SK-N-SH treated with all-trans-retinoic acid at 6 μM for 48 hours (cell line): ENCODE data around the gene ISL1.

ENCODE experiments used
- ATAC-seq: fragments of 200-7000 bp; cut with Tn5 transposase; 3 replicates; pipeline ENCODE4 v1.9.1; 2020; ENCODE audit warnings: mild to moderate bottlenecking, moderate library complexity
- GLIS3 ChIP-seq: fragments of 250-450 bp; sonication (Bioruptor Pico); IDR thresholded peaks from 2 replicates; pipeline ENCODE4 v1.5.0; 2020; ENCODE audit warnings: mild to moderate bottlenecking, moderate library complexity
- ISL1 ChIP-seq: fragments of 250-450 bp; sonication (Bioruptor Pico); IDR thresholded peaks from 2 replicates; pipeline ENCODE4 v2.1.2; 2022; ENCODE audit warnings: mild to moderate bottlenecking, moderate library complexity
- OSR1 ChIP-seq: fragments of 250-450 bp; sonication (Bioruptor Pico); IDR thresholded peaks from 2 replicates; pipeline ENCODE4 v1.8.0; 2022; ENCODE audit warnings: moderate library complexity, mild to moderate bottlenecking, inconsistent platforms
- SNAI2 ChIP-seq: fragments of 250-450 bp; sonication (Bioruptor Pico); IDR thresholded peaks from 2 replicates; pipeline ENCODE4 v1.5.0; 2020; ENCODE audit warnings: mild to moderate bottlenecking, moderate library complexity
- TOX ChIP-seq: fragments of 250-450 bp; sonication (Bioruptor Pico); IDR thresholded peaks from 2 replicates; pipeline ENCODE4 v1.8.0; 2021; ENCODE audit warnings: mild to moderate bottlenecking, moderate library complexity, borderline replicate concordance
- ZC3H10 ChIP-seq: fragments of 250-450 bp; sonication (Bioruptor Pico); IDR thresholded peaks from 2 replicates; pipeline ENCODE4 v1.5.1; 2021; ENCODE audit warnings: mild to moderate bottlenecking, moderate library complexity
- ZFP30 ChIP-seq: fragments of 450-650 bp; formaldehyde crosslinking; IDR thresholded peaks from 2 replicates; pipeline ENCODE4 v1.5.0; 2022; ENCODE audit warnings: mild to moderate bottlenecking, moderate library complexity
- ZNF70 ChIP-seq: fragments of 450-650 bp; formaldehyde crosslinking; IDR thresholded peaks from 2 replicates; pipeline ENCODE4 v1.5.0; 2020; ENCODE audit warnings: mild to moderate bottlenecking, moderate library complexity
- TF ChIP-seq, protein P1 (sequence below): fragments of 250-450 bp; sonication (Bioruptor Pico); IDR thresholded peaks from 2 replicates; pipeline ENCODE4 v1.5.1; 2021; ENCODE audit warnings: mild to moderate bottlenecking, moderate library complexity
- TF ChIP-seq, protein P2 (sequence below): fragments of 250-450 bp; sonication (Bioruptor Pico); IDR thresholded peaks from 2 replicates; pipeline ENCODE4 v1.8.0; 2021; ENCODE audit warnings: low read depth, mild to moderate bottlenecking, moderate library complexity, borderline replicate concordance

The ISL1 gene

DNA sequence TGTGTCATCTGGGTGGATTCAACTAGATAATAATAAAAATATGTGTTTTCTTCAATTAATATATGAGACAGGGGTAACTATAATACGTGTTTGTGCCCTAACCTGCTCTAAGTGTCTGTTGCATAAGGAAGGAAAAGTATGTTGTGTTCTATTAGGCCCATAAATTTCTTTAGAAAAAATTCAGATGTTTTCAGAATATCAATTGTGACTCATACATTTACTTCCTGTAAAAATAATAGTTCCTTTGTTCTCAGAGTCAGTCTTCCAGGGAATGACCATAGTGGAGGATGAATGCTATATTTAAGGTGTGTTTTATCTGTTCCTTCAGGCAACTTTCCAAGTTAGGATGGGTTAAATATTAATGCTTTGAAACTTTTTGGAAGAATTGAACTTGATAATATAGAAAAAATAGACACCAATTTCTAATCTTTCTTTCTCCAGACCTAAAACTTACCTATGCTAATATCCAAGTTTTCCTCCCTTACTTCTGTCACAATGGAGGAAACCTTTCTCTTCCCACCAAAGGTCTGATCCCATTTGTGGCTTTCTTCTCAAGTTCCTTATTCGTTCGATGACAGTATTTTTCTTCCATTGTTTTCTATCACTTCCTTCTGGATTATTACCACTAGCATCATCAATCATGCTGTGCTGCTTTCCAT, 49.9 kb downstream of the ISL1 start:
- TF ChIP-seq ISL1 (CRISPR knock-in tag) (peak; percentile 64), GLIS3 (CRISPR knock-in tag) (no peak), TOX (CRISPR knock-in tag) (peak; percentile 48; the same call in 1 of the 2 replicates), SNAI2 (CRISPR knock-in tag) (no peak)
- TF ChIP-seq, protein P1, sequence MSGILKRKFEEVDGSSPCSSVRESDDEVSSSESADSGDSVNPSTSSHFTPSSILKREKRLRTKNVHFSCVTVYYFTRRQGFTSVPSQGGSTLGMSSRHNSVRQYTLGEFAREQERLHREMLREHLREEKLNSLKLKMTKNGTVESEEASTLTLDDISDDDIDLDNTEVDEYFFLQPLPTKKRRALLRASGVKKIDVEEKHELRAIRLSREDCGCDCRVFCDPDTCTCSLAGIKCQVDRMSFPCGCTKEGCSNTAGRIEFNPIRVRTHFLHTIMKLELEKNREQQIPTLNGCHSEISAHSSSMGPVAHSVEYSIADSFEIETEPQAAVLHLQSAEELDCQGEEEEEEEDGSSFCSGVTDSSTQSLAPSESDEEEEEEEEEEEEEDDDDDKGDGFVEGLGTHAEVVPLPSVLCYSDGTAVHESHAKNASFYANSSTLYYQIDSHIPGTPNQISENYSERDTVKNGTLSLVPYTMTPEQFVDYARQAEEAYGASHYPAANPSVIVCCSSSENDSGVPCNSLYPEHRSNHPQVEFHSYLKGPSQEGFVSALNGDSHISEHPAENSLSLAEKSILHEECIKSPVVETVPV (CRISPR knock-in tag), result peak; percentile 28; the same call in 1 of the 2 replicates
- peak; percentile 70 for ATAC-seq

DNA sequence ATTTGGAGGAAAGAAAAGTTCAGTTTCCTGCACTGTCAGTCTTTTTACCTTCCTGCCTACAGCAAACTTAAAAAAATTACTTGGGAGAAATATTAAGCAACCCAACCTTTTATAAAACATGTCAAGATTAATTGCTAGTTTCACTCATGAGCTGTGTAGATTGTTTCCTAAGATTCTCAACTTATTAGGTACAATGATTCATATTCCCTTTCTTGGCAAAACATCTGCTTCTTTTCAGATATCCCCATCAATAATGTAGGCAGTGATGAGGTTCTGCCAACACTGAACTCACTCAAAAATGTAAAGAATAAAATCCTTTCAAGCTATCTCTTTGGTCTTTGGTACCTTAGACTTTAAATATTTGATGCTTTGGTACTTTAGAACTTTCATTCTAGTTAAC, 56.0 kb downstream of the ISL1 start:
- peak; percentile 50 for ATAC-seq
- TF ChIP-seq ZNF70 (CRISPR knock-in tag), result no peak
- no peak for TF ChIP-seq OSR1 (CRISPR knock-in tag)
- TF ChIP-seq, protein P2, sequence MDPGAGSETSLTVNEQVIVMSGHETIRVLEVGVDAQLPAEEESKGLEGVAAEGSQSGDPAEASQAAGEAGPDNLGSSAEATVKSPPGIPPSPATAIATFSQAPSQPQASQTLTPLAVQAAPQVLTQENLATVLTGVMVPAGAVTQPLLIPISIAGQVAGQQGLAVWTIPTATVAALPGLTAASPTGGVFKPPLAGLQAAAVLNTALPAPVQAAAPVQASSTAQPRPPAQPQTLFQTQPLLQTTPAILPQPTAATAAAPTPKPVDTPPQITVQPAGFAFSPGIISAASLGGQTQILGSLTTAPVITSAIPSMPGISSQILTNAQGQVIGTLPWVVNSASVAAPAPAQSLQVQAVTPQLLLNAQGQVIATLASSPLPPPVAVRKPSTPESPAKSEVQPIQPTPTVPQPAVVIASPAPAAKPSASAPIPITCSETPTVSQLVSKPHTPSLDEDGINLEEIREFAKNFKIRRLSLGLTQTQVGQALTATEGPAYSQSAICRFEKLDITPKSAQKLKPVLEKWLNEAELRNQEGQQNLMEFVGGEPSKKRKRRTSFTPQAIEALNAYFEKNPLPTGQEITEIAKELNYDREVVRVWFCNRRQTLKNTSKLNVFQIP (CRISPR knock-in tag), result no peak
- TF ChIP-seq ZC3H10 (CRISPR knock-in tag), result no peak
- TF ChIP-seq ZFP30 (CRISPR knock-in tag), result no peak
- TF ChIP-seq ISL1 (CRISPR knock-in tag), result 0 out of 2 replicates have a peak, but pooled peaks have one; percentile 39
- TF ChIP-seq TOX (CRISPR knock-in tag), result no peak
